Ishikawa (cell line): ENCODE results near the gene MYOCD.

Source experiments
- CEBPB ChIP-seq: IDR thresholded peaks from 2 replicates; pipeline ENCODE4 v1.6.1; 2012
- CREB1 ChIP-seq: IDR thresholded peaks from 2 replicates; pipeline ENCODE4 v1.6.1; 2012; ENCODE audit warnings: low read depth
- EGR1 ChIP-seq: IDR thresholded peaks from 2 replicates; pipeline ENCODE4 v1.6.1; 2012
- EP300 ChIP-seq: IDR thresholded peaks from 2 replicates; pipeline ENCODE4 v1.6.1; 2012; ENCODE audit warnings: borderline replicate concordance
- FOXM1 ChIP-seq: IDR thresholded peaks from 2 replicates; pipeline ENCODE4 v1.6.1; 2012; ENCODE audit warnings: low read depth, borderline replicate concordance
- MAX ChIP-seq: IDR thresholded peaks from 2 replicates; pipeline ENCODE4 v1.6.1; 2012
- NFIC ChIP-seq: IDR thresholded peaks from 2 replicates; pipeline ENCODE4 v1.6.1; 2012
- RAD21 ChIP-seq: IDR thresholded peaks from 2 replicates; pipeline ENCODE4 v1.6.1; 2012; ENCODE audit warnings: low read depth
- TAF1 ChIP-seq: IDR thresholded peaks from 2 replicates; pipeline ENCODE4 v1.6.1; 2012; ENCODE audit warnings: low read depth, mild to moderate bottlenecking
- TCF12 ChIP-seq: IDR thresholded peaks from 2 replicates; pipeline ENCODE4 v1.6.1; 2012; ENCODE audit warnings: low read depth
- TEAD4 ChIP-seq: IDR thresholded peaks from 2 replicates; pipeline ENCODE4 v1.6.1; 2012
- YY1 ChIP-seq: IDR thresholded peaks from 2 replicates; pipeline ENCODE4 v1.6.1; 2012; ENCODE audit warnings: low read depth
- ZBTB7A ChIP-seq: IDR thresholded peaks from 2 replicates; pipeline ENCODE4 v1.6.1; 2012; ENCODE audit warnings: low read depth
- TF ChIP-seq, protein P1 (sequence below): IDR thresholded peaks from 2 replicates; pipeline ENCODE4 v1.6.1; 2012; ENCODE audit warnings: low read depth, mild to moderate bottlenecking
- TF ChIP-seq, protein P2 (sequence below): IDR thresholded peaks from 2 replicates; pipeline ENCODE4 v1.6.1; 2012

Gene MYOCD

GRCh38 chr17:12619459-12620199, 46.1 kb upstream of the MYOCD start:
- no peak for TF ChIP-seq EGR1

DNA sequence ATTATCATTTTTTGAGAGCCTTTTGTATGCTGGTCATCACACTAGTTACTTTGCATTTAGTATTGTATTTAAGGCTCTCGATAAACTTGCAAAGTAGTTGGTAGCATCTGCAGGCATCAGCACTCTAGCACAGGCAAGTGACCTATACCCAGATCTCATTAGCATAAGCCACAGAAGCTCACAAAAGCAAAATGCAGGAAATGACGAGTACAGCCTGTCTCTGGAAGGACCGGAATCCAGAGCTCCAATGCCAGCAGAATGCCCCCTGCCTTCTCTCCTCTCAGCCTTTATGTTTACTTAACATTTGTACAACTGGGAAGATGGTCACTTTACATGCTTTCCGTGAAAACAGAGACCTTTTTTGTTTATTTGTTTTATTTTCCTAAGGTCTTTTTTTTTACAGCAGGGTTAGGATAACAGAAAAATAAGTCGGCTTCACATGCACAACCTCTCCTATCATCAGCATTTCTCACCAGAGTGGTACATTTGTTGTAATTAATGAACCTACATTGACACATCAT, 45.4 kb upstream of the MYOCD start:
- TF ChIP-seq YY1: no peak
- TF ChIP-seq CREB1: no peak
- no peak for TF ChIP-seq TEAD4
- TF ChIP-seq EP300: no peak
- no peak for TF ChIP-seq NFIC
- TF ChIP-seq CEBPB: no peak
- no peak for TF ChIP-seq FOXM1
- TF ChIP-seq ZBTB7A: no peak
- TF ChIP-seq, protein P1, sequence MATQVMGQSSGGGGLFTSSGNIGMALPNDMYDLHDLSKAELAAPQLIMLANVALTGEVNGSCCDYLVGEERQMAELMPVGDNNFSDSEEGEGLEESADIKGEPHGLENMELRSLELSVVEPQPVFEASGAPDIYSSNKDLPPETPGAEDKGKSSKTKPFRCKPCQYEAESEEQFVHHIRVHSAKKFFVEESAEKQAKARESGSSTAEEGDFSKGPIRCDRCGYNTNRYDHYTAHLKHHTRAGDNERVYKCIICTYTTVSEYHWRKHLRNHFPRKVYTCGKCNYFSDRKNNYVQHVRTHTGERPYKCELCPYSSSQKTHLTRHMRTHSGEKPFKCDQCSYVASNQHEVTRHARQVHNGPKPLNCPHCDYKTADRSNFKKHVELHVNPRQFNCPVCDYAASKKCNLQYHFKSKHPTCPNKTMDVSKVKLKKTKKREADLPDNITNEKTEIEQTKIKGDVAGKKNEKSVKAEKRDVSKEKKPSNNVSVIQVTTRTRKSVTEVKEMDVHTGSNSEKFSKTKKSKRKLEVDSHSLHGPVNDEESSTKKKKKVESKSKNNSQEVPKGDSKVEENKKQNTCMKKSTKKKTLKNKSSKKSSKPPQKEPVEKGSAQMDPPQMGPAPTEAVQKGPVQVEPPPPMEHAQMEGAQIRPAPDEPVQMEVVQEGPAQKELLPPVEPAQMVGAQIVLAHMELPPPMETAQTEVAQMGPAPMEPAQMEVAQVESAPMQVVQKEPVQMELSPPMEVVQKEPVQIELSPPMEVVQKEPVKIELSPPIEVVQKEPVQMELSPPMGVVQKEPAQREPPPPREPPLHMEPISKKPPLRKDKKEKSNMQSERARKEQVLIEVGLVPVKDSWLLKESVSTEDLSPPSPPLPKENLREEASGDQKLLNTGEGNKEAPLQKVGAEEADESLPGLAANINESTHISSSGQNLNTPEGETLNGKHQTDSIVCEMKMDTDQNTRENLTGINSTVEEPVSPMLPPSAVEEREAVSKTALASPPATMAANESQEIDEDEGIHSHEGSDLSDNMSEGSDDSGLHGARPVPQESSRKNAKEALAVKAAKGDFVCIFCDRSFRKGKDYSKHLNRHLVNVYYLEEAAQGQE: no peak

GRCh38 chr17:12622726-12623125, 43.0 kb upstream of the MYOCD start:
- TF ChIP-seq FOXM1: no peak
- no peak for TF ChIP-seq MAX
- no peak for TF ChIP-seq CEBPB
- TF ChIP-seq, protein P2, sequence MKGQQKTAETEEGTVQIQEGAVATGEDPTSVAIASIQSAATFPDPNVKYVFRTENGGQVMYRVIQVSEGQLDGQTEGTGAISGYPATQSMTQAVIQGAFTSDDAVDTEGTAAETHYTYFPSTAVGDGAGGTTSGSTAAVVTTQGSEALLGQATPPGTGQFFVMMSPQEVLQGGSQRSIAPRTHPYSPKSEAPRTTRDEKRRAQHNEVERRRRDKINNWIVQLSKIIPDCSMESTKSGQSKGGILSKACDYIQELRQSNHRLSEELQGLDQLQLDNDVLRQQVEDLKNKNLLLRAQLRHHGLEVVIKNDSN: no peak
- TF ChIP-seq RAD21: no peak
- no peak for TF ChIP-seq ZBTB7A
- no peak for TF ChIP-seq YY1
- no peak for TF ChIP-seq CREB1
- no peak for TF ChIP-seq NFIC
- no peak for TF ChIP-seq EGR1
- TF ChIP-seq TEAD4: no peak
- no peak for TF ChIP-seq EP300
- TF ChIP-seq, protein P1: no peak
- no peak for TF ChIP-seq TAF1
- no peak for TF ChIP-seq TCF12

DNA sequence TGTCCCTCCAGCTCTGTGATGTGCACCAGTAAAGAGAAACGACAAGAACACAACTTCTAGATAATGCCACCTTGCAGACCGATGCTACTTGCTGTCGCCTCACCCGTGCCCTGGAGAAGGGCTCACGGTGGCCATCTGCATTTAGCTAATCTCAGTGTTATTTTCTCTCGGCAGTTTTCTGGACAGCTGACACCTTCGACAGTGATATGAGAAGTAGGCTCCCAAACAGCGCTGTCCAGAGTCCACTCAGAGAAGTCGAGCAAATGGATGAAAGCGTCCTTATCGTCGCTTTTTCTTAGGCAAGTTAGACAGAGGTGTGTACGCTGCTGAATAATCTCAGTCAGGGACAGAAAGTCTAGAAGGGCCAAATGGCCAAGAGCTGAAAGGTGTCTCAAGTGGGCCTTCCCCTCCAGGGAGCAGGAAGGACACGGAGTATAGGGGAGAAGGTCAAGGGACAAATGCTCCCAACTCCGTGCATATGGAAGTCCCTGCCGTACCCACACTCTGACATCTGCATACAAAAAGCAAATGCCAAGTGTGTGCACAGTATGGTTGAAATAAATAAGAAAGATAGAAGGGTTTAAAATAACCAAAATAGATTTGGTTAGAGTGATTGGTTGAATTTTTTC, 42.4 kb upstream of the MYOCD start:
- TF ChIP-seq RAD21 (no peak), CEBPB (no peak), TAF1 (no peak), ZBTB7A (no peak), YY1 (no peak), TEAD4 (no peak), EP300 (no peak), MAX (no peak), NFIC (no peak), FOXM1 (no peak), EGR1 (no peak), TCF12 (no peak), CREB1 (no peak)
- TF ChIP-seq, protein P1: no peak
- TF ChIP-seq, protein P2: no peak
